Kidney capillary endothelial cell (primary cell): Measurements from ENCODE around the gene VENTX.
"Not testable (repeated sequence)": the region's sequence is repeated elsewhere in the genome, so short reads cannot be mapped to it uniquely, and the experiment has no call there.

ENCODE experiments used
- DNase-seq: peaks from one replicate; pipeline ENCODE4 v3.0.0-alpha.2; 2018; ENCODE audit warnings: low spot score

VENTX gene

DNA sequence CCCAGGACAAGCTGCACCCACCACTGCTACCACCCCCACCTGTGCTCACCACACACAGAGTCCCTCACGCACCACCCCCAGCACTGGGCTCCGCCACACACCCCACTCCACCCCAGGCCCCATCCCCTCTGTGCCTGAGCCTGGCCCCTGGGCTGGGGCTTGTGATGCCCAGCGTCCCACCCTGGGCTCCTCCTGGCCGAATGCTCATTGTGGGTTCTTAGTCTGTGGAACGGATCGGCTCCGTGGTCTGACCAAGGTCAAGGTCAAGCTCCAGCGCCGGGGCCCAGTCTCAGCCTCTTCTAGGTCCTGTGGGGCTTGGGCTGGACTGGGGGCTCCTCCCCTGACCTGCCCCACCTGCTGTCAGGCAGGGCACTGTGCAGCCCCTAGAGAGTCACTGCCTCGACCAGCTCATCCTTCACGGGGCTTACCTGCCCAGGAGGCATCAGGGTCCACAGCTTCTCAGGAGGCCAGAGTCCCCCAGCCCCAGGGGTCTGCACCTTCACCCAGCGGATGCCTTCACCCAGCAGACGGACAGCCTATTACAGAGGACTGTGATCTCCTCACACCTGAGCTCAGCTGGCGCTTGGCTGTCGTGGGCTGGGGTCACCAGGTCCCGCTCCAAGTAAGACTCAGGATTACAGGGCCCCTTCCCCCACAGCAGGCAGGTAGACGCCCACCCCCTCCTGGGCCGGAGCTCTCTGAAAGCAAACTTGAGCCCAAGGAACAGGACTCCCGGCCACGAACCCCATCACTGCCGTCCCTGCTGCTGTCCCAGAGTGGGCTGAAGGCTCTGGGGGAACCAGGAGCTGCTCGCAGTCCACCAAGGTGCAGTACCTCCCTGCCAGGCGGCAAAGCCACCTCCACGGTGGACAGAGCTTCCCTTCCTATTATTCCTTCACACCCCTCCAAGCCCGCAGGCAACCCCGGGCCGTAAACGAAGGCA is 22.9 kb upstream of the VENTX start:
- DNase-seq = no peak

GRCh38 chr10:133215586-133215985 is 22.1 kb upstream of the VENTX start:
- no peak for DNase-seq

- no peak for DNase-seq
Observed at GRCh38 chr10:133216776-133217175, 20.9 kb upstream of the VENTX start.

DNA sequence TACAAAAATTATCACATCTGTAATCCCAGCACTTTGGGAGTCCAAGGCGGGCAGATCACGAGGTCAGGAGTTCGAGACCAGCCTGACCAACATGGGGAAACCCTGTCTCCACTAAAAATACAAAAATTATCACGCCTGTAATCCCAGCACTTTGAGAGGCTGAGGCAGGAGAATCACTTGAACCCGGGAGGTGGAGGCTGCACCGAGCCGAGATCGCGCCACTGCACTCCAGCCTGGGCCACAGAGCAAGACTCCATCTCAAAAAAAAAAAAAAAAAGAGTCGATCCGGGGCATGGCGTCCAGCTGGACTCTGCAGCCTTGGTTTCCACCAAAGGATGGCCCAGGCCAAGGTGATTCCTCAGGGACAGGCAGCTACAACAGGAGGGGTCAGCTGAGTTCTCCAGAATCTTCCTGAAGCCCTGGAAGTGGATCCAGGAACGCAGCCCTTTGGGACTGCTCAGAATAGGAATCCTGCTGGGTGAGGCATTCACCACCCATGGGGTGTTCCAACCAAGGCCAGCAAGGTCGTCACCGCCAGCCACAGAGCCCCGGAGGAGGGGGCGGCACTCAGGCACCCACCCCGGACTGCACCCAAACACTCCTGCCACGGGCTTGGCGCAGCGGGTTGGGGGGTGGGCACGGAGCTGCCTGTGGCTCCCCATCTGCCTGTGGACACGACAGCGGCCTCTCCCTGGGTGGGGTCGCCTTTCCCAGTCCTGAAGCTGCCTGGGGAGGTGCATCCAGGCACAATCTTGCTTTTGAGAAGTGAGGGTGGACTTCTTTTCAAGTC is 19.7 kb upstream of the VENTX start:
- DNase-seq = no peak

DNA sequence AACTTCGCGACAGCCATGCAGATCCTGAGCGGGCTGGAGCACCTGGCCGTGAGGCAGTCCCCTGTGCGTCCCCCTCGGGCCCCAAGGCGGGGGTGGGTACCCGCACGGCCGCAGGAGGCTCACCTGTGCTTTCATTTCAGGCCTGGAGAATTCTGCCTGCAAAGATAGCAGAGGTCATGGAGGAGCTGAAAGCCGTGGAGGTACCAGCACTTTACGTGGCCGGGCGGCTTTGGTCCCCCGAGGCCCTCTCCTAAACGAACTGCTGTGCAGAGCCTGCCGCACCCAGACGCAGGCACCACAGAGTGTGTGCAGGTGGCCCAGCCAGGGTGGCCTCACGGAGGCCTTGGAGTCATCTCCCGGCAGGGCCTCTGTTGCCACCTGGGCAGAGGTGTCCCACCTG is 18.8 kb upstream of the VENTX start:
- DNase-seq = no peak

DNA sequence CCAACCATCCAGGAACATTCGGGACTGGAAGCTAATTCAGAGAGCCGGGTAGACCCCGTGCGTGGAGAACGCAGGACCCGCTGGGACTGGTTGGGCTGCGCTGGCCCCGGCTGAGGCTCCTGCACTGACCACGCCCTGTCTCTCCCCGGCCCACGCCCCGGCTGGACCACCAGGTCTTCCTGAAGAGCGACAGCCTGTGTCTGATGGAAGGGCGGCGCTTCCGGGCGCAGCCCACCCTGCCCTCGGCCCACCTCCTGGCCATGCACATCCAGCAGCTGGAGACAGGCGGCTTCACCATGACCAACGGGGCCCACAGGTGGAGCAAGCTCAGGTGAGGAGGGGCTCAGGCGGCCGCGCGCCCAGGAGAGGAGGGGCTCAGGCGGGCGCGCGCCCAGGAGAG is 17.9 kb upstream of the VENTX start:
- DNase-seq = no peak

- DNase-seq = no peak
Observed at GRCh38 chr10:133221331-133221730, 16.3 kb upstream of the VENTX start.

GRCh38 chr10:133221756-133222155 is 15.9 kb upstream of the VENTX start:
- DNase-seq = not testable (repeated sequence)

GRCh38 chr10:133224076-133224475 is 13.6 kb upstream of the VENTX start:
- DNase-seq = no peak

DNA sequence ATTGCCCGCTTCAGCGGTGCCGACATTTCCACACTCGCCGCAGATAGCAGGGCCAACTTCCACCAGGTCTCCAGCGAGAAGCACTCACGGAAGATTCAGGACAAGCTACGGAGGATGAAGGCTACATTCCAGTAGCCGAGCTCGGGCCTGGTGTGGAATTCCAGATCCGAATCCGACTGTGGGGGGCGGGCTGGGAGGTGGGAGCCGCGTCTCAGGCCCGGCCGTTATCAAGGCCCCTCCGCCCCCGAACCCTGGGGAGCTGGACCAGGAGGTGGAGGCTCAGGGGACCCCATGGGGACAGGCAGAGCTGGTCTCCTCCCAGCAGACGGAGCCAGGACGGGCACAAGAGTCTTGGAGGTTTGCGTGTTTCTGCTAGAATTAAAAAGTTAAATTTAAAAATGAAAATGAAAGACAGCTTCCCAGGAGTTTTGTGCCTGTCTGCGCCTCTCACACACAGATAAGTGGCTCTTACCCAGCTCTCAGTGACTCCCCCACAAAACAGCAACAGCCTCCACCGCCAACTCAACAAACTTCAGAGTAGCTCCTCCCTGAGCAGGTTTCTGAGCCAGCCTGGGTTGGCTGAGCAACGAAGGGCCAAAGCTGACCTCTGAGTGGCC is 12.8 kb upstream of the VENTX start:
- DNase-seq = no peak

DNA sequence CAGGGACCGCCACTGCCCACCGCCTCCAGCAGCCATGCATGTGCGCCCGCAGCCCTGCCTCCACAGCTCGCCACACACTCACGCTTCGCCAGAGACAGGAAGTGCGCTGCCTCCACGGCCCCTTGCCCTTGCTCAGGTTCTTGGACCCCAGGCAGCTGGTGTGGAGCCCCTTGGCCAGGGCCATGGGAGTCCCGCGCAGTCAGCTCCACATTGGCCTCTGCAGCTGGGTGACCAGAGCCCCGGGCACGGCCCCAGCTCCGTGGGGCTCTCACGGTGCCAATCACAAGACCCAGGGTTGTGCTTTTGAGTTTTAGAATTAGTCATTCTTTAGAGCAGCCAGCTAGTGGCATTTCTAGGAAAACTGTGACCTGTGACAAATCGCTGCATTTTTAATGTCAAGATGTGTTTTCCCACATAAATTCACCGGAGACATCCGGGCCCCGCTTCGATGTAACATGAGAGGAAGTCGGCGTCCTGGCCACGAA is 11.9 kb upstream of the VENTX start:
- no peak for DNase-seq

DNA sequence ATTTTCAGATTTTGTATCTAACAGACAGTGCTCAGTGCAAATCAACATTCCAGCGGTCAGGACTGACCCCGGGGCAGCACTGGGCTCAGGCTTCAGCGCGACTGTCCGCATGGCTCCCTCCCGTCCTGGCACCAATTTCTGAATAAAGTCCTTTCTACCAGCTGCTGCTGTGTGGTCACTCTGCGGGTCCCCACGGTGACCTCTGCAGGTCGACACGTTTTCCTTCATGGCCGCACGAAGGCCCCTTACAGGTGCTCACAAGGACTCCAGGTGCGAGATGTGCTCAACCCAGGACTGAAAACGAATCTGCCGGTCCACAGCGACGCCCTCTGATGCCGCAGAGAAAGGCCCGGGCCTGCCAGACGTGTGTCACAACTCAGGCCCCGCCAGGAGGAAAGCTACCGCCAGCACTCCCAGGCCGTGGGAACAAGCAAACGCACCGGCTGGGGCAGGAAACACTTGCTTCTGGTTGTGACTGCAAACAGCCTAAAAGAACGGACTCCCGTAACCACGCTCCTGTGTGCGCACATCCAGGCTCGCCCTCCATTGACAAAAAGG is 11.3 kb upstream of the VENTX start:
- no peak for DNase-seq

GRCh38 chr10:133227256-133227655 is 10.4 kb upstream of the VENTX start:
- no peak for DNase-seq

DNA sequence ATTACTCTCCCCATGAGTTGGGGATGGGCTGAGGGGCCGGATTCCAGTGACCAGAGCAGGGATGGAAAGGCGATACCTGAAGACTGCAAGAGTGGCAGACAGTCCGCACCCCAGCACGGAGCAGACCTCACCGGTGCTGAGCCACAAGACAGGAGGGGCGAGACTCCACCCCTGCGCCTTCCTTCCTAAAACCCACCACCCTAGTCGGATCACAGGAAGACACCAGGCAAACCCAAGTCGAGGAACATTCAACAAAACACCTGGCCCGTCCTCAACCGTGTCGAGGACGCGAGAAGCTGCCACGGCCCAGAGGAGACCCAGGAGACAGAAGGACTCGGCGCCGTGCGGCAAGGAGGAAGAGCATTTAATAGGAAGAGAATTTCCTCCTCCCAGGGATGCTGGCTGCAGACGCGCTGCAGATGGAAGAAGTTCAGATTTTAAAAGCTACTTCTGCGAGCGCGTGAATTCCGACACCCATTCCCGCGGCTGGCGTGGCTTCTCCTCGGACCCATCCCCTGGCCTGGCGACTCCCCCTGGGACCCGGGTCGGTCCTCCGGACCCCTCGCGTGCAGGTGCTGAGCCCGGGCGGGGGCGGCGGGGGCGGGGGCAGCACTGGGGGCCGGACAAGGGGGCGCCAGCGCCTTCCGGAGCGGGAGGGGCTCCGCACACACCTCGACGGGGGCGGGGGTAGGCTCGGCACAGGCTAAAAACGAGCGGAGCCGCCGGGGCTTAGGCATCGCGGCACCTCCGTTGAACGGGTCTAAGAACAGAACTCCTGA is 8.2 kb upstream of the VENTX start:
- DNase-seq = no peak

DNA sequence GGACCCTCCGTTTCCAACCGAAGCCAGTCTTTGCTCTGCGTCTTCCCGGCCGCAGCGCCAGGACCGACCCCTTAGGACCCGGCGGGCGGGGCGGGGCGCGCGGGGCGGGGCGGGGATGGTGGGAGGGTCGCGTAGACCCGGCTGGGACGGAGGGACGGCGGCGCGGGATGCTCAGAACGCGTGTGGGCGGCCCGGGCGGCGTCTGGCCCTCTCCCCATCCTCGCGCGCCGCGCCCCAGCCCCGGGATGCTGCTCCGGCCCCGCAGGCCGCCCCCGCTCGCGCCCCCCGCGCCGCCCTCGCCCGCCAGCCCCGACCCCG is 7.7 kb upstream of the VENTX start, which contains the start of gene UTF1:
Gene UTF1, plus strand, starts transcription at position 174 of the 318 bp plus-strand sequence. Its CDS starts 72 bp downstream, at position 246.
- DNase-seq = no peak

GRCh38 chr10:133230387-133231195 is 7.1 kb upstream of the VENTX start:
- no peak for DNase-seq

DNA sequence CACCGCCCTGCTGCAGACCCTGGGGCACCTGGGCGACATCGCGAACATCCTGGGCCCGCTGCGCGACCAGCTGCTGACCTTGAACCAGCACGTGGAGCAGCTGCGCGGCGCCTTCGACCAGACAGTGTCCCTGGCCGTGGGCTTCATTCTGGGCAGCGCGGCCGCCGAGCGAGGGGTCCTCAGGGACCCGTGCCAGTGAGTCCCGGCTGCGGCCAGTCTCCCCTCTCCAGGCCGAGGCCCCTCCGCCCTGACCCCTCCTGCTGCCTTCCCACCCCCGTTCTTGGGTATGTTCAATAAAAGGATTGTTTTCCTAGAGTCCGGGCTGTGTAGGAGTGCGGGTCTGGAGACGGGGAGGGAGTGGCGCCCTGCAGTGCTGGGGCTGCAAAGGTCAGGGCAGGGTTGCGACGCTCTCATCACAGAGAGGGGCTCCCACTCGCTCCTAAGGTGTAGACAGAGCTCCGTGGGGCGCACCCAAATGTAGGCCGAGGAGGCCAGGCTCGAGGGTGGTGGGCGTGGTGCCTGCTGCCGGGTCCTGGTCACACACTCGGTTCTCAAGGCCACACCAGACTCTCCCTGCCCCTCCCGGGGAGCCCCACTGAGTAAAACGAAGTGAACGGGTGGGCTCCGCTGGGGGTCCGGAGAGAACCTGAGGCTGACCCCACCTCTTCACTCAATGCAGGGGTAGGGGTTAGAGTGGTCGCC is 6.3 kb upstream of the VENTX start:
- no peak for DNase-seq

DNA sequence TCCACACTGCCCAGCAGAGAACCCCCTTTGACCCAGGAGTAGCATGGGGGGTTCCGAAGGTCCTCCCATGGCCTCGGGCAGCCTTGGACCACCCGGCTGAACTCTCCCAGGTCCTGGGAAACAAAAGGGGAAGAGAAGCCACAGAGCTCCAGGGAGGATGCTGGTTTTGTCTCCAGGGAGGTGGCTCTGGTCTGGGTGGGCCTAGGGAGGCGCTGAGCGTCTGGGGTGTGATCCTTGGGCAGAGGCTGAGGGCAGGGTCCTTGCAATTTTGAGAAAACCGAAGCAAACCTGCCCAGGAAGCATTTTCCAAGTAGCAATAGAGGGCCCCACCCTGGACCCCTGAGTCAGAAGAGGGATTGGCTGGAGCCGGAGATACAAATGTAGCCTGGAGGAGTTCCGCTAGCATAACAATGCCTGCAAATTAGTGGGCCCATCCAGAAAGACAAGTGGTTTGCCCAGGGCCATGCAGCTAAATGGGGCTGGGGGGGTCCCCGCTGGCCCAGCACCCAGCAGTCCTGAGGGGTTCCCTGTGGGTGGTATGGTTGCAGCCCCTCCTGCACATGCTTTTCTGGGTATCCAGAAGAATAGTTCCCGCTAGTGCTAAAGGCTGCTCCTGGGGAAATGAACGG is 5.6 kb upstream of the VENTX start:
- DNase-seq = no peak

GRCh38 chr10:133234796-133235195 is 2.9 kb upstream of the VENTX start:
- DNase-seq = not testable (repeated sequence)
